Spleen (tissue), 7 donors: Measurements from ENCODE around the gene BORA.

Experiments
- POLR2AphosphoS5 ChIP-seq, 3 donors: sonication (generic); formaldehyde crosslinking; IDR thresholded peaks; one replicate each; pipeline ENCODE4 v1.5.1; 2017; ENCODE audit warnings: antibody characterized with exemption in 3 of 3
- TF ChIP-seq, protein P1 (sequence below), 11 experiments: fragments of 200-600 bp in 7 of 11; fragments of 450-650 bp in 4 of 11; sonication (generic) in 4 of 11; IDR thresholded peaks in 8 of 11; conservative IDR thresholded peaks in 3 of 11; 1 replicate in 7 of 11; 2 replicates in 4 of 11; pipeline versions ENCODE4 v1.4.0 to v1.8.0; 2016 to 2021; ENCODE audit warnings: antibody characterized with exemption in 11 of 11, inconsistent platforms in 4 of 11, mild to moderate bottlenecking in 1 of 11
- donor health status: DM: no; HTN: no; CAD: no; lungs with moderate emphysema.
- donor health status: DM: no; HTN: no; CAD: no.
- donor health status: DM: no; HTN: no; CAD: no.

GRCh38 chr13:72692884-72693514, 34.7 kb upstream of the BORA start:
- no peak for TF ChIP-seq POLR2AphosphoS5 (IDR thresholded peaks at IDR 0.05)
- TF ChIP-seq, protein P1, sequence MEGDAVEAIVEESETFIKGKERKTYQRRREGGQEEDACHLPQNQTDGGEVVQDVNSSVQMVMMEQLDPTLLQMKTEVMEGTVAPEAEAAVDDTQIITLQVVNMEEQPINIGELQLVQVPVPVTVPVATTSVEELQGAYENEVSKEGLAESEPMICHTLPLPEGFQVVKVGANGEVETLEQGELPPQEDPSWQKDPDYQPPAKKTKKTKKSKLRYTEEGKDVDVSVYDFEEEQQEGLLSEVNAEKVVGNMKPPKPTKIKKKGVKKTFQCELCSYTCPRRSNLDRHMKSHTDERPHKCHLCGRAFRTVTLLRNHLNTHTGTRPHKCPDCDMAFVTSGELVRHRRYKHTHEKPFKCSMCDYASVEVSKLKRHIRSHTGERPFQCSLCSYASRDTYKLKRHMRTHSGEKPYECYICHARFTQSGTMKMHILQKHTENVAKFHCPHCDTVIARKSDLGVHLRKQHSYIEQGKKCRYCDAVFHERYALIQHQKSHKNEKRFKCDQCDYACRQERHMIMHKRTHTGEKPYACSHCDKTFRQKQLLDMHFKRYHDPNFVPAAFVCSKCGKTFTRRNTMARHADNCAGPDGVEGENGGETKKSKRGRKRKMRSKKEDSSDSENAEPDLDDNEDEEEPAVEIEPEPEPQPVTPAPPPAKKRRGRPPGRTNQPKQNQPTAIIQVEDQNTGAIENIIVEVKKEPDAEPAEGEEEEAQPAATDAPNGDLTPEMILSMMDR (IDR thresholded peaks at IDR 0.05 in 8 of 11, conservative IDR thresholded peaks at IDR 0.05 in 3 of 11): no peak
